ENCODE measurements around the gene TAF1D.

Gene TAF1D

GRCh38 chr11:93694109-93694508 lies 47.2 kb downstream of the TAF1D start:
- Histone ChIP-seq H3K27me3 (ENCODE audit: low read length) (no peaks in the 10 kb centered on the region), H3K79me2 (ENCODE audit: insufficient read depth, low read length) (no peaks in the 10 kb centered on the region), H3K27ac (ENCODE audit: low read depth, low read length) (no peak overlapping the region), H3K36me3 (ENCODE audit: low read length) (peaks cover 59% of the 10 kb centered on the region), H3K9me3 (ENCODE audit: insufficient read depth, low read length) (no peaks in the 10 kb centered on the region), H3K4me3 (ENCODE audit: insufficient read depth, low read length, poor library complexity, severe bottlenecking) (no peak overlapping the region), H3K4me2 (ENCODE audit: low read depth, low read length, poor library complexity, severe bottlenecking) (no peak overlapping the region), H3K9ac (ENCODE audit: low read length) (no peak overlapping the region), H4K20me1 (ENCODE audit: low read depth, low read length) (no peaks in the 10 kb centered on the region), H3F3A (ENCODE audit: insufficient read depth) (no peaks in the 10 kb centered on the region), H3K9me2 (replicated peaks; ENCODE audit: insufficient read depth, low read length) (no peaks in the 10 kb centered on the region), H2AFZ (ENCODE audit: low read depth, low read length, severe bottlenecking) (no peak overlapping the region)
- TF ChIP-seq CTCF (IDR thresholded peaks at IDR 0.05; ENCODE audit: insufficient read depth, low read length, poor library complexity, severe bottlenecking), result no peak
- TF ChIP-seq EZH2phosphoT487 (conservative IDR thresholded peaks at IDR 0.05; ENCODE audit: low read length), result no peak

GRCh38 chr11:93689240-93689639 lies 52.1 kb downstream of the TAF1D start:
- no peak overlapping the region for H3K27ac ChIP-seq (ENCODE audit: low read depth, low read length)
- H3K4me3 ChIP-seq (ENCODE audit: insufficient read depth, low read length, poor library complexity, severe bottlenecking), result no peak overlapping the region
- no peaks in the 10 kb centered on the region for H3K79me2 ChIP-seq (ENCODE audit: insufficient read depth, low read length)
- H3K36me3 ChIP-seq (ENCODE audit: low read length), result peaks cover 57% of the 10 kb centered on the region
- H3K9me2 ChIP-seq (replicated peaks; ENCODE audit: insufficient read depth, low read length), result no peaks in the 10 kb centered on the region
- no peaks in the 10 kb centered on the region for H4K20me1 ChIP-seq (ENCODE audit: low read depth, low read length)
- H3K4me2 ChIP-seq (ENCODE audit: low read depth, low read length, poor library complexity, severe bottlenecking), result no peak overlapping the region
- no peaks in the 10 kb centered on the region for H3K27me3 ChIP-seq (ENCODE audit: low read length)
- no peaks in the 10 kb centered on the region; the same call in 1 of the 2 replicates for H3F3A ChIP-seq (ENCODE audit: insufficient read depth)
- H3K9me3 ChIP-seq (ENCODE audit: insufficient read depth, low read length), result no peaks in the 10 kb centered on the region
- no peak overlapping the region for H3K9ac ChIP-seq (ENCODE audit: low read length)
- no peak for TF ChIP-seq EZH2phosphoT487 (conservative IDR thresholded peaks at IDR 0.05; ENCODE audit: low read length)
- H2AFZ ChIP-seq (ENCODE audit: low read depth, low read length, severe bottlenecking), result no peak overlapping the region

- H3F3A ChIP-seq (ENCODE audit: insufficient read depth), result no peaks in the 10 kb centered on the region; the same call in 1 of the 2 replicates
- H3K9ac ChIP-seq (ENCODE audit: low read length), result no peak overlapping the region
- no peaks in the 10 kb centered on the region for H3K9me2 ChIP-seq (replicated peaks; ENCODE audit: insufficient read depth, low read length)
- H3K4me3 ChIP-seq (ENCODE audit: insufficient read depth, low read length, poor library complexity, severe bottlenecking), result no peak overlapping the region
- H3K27me3 ChIP-seq (ENCODE audit: low read length), result no peaks in the 10 kb centered on the region
- H3K9me3 ChIP-seq (ENCODE audit: insufficient read depth, low read length), result no peaks in the 10 kb centered on the region
- no peaks in the 10 kb centered on the region for H4K20me1 ChIP-seq (ENCODE audit: low read depth, low read length)
- no peaks in the 10 kb centered on the region for H3K79me2 ChIP-seq (ENCODE audit: insufficient read depth, low read length)
- H3K36me3 ChIP-seq (ENCODE audit: low read length), result peaks cover 64% of the 10 kb centered on the region
- no peak overlapping the region for H3K4me2 ChIP-seq (ENCODE audit: low read depth, low read length, poor library complexity, severe bottlenecking)
- H3K27ac ChIP-seq (ENCODE audit: low read depth, low read length), result no peak overlapping the region
- no peak overlapping the region for H2AFZ ChIP-seq (ENCODE audit: low read depth, low read length, severe bottlenecking)
- TF ChIP-seq CTCF (IDR thresholded peaks at IDR 0.05; ENCODE audit: insufficient read depth, low read length, poor library complexity, severe bottlenecking) (no peak), EZH2phosphoT487 (conservative IDR thresholded peaks at IDR 0.05; ENCODE audit: low read length) (no peak)
These were observed 54.5 kb downstream of the TAF1D start for GRCh38 chr11:93686812-93687211.

GRCh38 chr11:93686226-93686625 lies 55.1 kb downstream of the TAF1D start:
- TF ChIP-seq EZH2phosphoT487 (conservative IDR thresholded peaks at IDR 0.05; ENCODE audit: low read length), result no peak
- no peak for TF ChIP-seq CTCF (IDR thresholded peaks at IDR 0.05; ENCODE audit: insufficient read depth, low read length, poor library complexity, severe bottlenecking)
- no peaks in the 10 kb centered on the region for H3K9me2 ChIP-seq (replicated peaks; ENCODE audit: insufficient read depth, low read length)
- no peak overlapping the region for H3K4me2 ChIP-seq (ENCODE audit: low read depth, low read length, poor library complexity, severe bottlenecking)

More at GRCh38 chr11:93686226-93686625, 55.1 kb downstream of the TAF1D start:
- Histone ChIP-seq H3K4me3 (ENCODE audit: insufficient read depth, low read length, poor library complexity, severe bottlenecking) (no peak overlapping the region), H3K27me3 (ENCODE audit: low read length) (no peaks in the 10 kb centered on the region), H3K79me2 (ENCODE audit: insufficient read depth, low read length) (no peaks in the 10 kb centered on the region), H3K27ac (ENCODE audit: low read depth, low read length) (no peak overlapping the region), H4K20me1 (ENCODE audit: low read depth, low read length) (no peaks in the 10 kb centered on the region), H3K9ac (ENCODE audit: low read length) (no peak overlapping the region), H3K9me3 (ENCODE audit: insufficient read depth, low read length) (no peaks in the 10 kb centered on the region), H3F3A (ENCODE audit: insufficient read depth) (no peaks in the 10 kb centered on the region; the same call in 1 of the 2 replicates), H2AFZ (ENCODE audit: low read depth, low read length, severe bottlenecking) (no peak overlapping the region), H3K36me3 (ENCODE audit: low read length) (peaks cover 59% of the 10 kb centered on the region)
